Measurements from ENCODE around the gene RPL4.
"Not testable (repeated sequence)": the region's sequence is repeated elsewhere in the genome, so short reads cannot be mapped to it uniquely, and the experiment has no call there.

Gene RPL4

GRCh38 chr15:66504563-66505429, at the start of gene RPL4, which contains the start of gene ZWILCH:
TSS of gene RPL4 (minus strand) at chr15:66504855. CDS start at chr15:66504790, 65 bp downstream.
TSS of gene ZWILCH (plus strand) at chr15:66505326. CDS start at chr15:66505339, 13 bp downstream.
- peak; percentile 65 for DNase-seq

- DNase-seq = no peak
Measured at GRCh38 chr15:66545255-66545654, 40.6 kb upstream of the RPL4 start.

- no peak for DNase-seq
Measured at GRCh38 chr15:66542896-66543295, 38.2 kb upstream of the RPL4 start.

GRCh38 chr15:66535056-66535455, 30.4 kb upstream of the RPL4 start:
- DNase-seq = no peak

GRCh38 chr15:66524838-66525237, 20.2 kb upstream of the RPL4 start:
- no peak for DNase-seq

- no peak for DNase-seq
Measured at GRCh38 chr15:66523926-66524325, 19.3 kb upstream of the RPL4 start.

GRCh38 chr15:66515901-66516322, 11.3 kb upstream of the RPL4 start:
- no peak for DNase-seq

GRCh38 chr15:66514586-66514985, 9.9 kb upstream of the RPL4 start:
- no peak for DNase-seq

- no peak for DNase-seq
Measured at GRCh38 chr15:66508293-66508883, 3.7 kb upstream of the RPL4 start.

GRCh38 chr15:66505818-66506217, 1.2 kb upstream of the RPL4 start:
- no peak for DNase-seq

- DNase-seq = no peak
Measured at GRCh38 chr15:66505430-66505811, 766 bp upstream of the RPL4 start.

- DNase-seq = no peak
Measured at GRCh38 chr15:66503780-66504562, 684 bp downstream of the RPL4 start.

GRCh38 chr15:66503041-66503648, 1.5 kb downstream of the RPL4 start:
- not testable (repeated sequence) for DNase-seq

- DNase-seq = no peak
Measured at GRCh38 chr15:66502491-66502890, 2.2 kb downstream of the RPL4 start.

GRCh38 chr15:66500346-66500745, 4.3 kb downstream of the RPL4 start:
- not testable (repeated sequence) for DNase-seq

- DNase-seq = no peak
Measured at GRCh38 chr15:66498501-66499386, 5.9 kb downstream of the RPL4 start.

- DNase-seq = peak; percentile 97
Measured at GRCh38 chr15:66497502-66498455, 6.9 kb downstream of the RPL4 start, which contains the start of gene SNAPC5. TSS of gene SNAPC5 (minus strand) at chr15:66497762. CDS start at chr15:66497731, 31 bp downstream.

GRCh38 chr15:66496951-66497501, 7.6 kb downstream of the RPL4 start:
- no peak for DNase-seq

GRCh38 chr15:66494262-66494661, 10.4 kb downstream of the RPL4 start:
- DNase-seq = no peak

GRCh38 chr15:66491846-66492245, 12.8 kb downstream of the RPL4 start:
- no peak for DNase-seq

Measured in activated T-cell treated with anti-CD3 and anti-CD28 coated beads for 4 hours (primary cell).